Breast epithelium (tissue), 4 donors: Measurements from ENCODE around the gene DPP9. TPM values are rescaled to one million over a fixed set of nuclear protein-coding genes. Genes with fewer than 3 reads are reported as not detected.

ENCODE experiments used
- DNase-seq, 2 donors: peaks; one replicate each; pipeline ENCODE4 v3.0.0-alpha.2; 2019; ENCODE audit warnings: low spot score in 2 of 2
- H3K27ac ChIP-seq, 2 donors: fragments of 200-600 bp; sonication (generic) in 1 of 2; one replicate each; pipeline ENCODE4 v1.5.1; 2016 to 2019; ENCODE audit warnings: mild to moderate bottlenecking in 1 of 2
- H3K27me3 ChIP-seq, 2 donors: fragments of 200-600 bp; sonication (generic) in 1 of 2; one replicate each; pipeline versions ENCODE4 v1.5.1 to v1.6.0; 2017 to 2019; ENCODE audit warnings: control low read depth in 1 of 2, mild to moderate bottlenecking in 1 of 2
- H3K36me3 ChIP-seq: fragments of 200-600 bp; one replicate; pipeline ENCODE4 v1.5.1; 2019
- H3K4me1 ChIP-seq, 2 donors: fragments of 200-600 bp; sonication (generic); one replicate each; pipeline ENCODE4 v1.5.1; 2016 to 2019; ENCODE audit warnings: control low read depth in 1 of 2
- H3K4me3 ChIP-seq, 3 donors: fragments of 200-600 bp; sonication (generic); 1 replicate in 2 of 3; 2 replicates in 1 of 3; pipeline ENCODE4 v1.5.1; 2016 to 2019; ENCODE audit warnings: mild to moderate bottlenecking in 3 of 3, moderate library complexity in 2 of 3
- H3K9me3 ChIP-seq, 2 donors: fragments of 200-600 bp; sonication (generic) in 1 of 2; one replicate each; pipeline ENCODE4 v1.5.1; 2016 to 2019; ENCODE audit warnings: control low read depth in 1 of 2
- CTCF ChIP-seq, 3 donors: fragments of 450-650 bp; IDR thresholded peaks; one replicate each; pipeline ENCODE4 v1.5.1; 2016 to 2017; ENCODE audit warnings: antibody characterized with exemption in 3 of 3, mild to moderate bottlenecking in 3 of 3, moderate library complexity in 3 of 3
- POLR2A ChIP-seq: fragments of 450-650 bp; IDR thresholded peaks from one replicate; pipeline ENCODE4 v1.6.1; 2016; ENCODE audit warnings: antibody characterized with exemption, mild to moderate bottlenecking, moderate library complexity
- POLR2AphosphoS5 ChIP-seq, 3 donors: sonication (generic); formaldehyde crosslinking; IDR thresholded peaks; one replicate each; pipeline ENCODE4 v1.6.1; 2017; ENCODE audit warnings: antibody characterized with exemption in 3 of 3
- intact Hi-C: fragments of 100-400 bp; cut with DNase I; formaldehyde crosslinking; loops from one replicate; pipeline ENCODE4 v1.15.1; 2023; ENCODE audit warnings: low total_unique reads
- total RNA-seq, 3 donors: library from RNA; depleted of rRNA; stranded (reverse); fragments of >200 nt; gene quantifications; one replicate each; pipeline ENCODE4 v1.1.0, GENCODE V29; 2016

DPP9 gene
- total RNA-seq, 3 donors from 2014 or later, result 33.6 to 74.1 (median 49.6) TPM

GRCh38 chr19:4764393-4764660 lies 40.7 kb upstream of the DPP9 start:
- no peaks in the 10 kb centered on the region for H3K9me3 ChIP-seq
- intact Hi-C loops, result no loop called here
- DNase-seq, result no peak

GRCh38 chr19:4763021-4763420 lies 39.4 kb upstream of the DPP9 start:
- Histone ChIP-seq H3K9me3 (no peaks in the 10 kb centered on the region), H3K4me1 (peaks cover 0 to 7% of the 10 kb centered on the region in 2 donors), H3K27me3 (peaks cover 0 to 5% of the 10 kb centered on the region in 2 donors), H3K27ac (no peak overlapping the region), H3K4me3 (no peak overlapping the region), H3K36me3 (no peaks in the 10 kb centered on the region)
- intact Hi-C loops, result no loop called here
- no peak for TF ChIP-seq POLR2A
- TF ChIP-seq POLR2AphosphoS5 (IDR thresholded peaks at IDR 0.05), result no peak
- no peak for TF ChIP-seq CTCF (IDR thresholded peaks at IDR 0.05)
- no peak for DNase-seq

More at GRCh38 chr19:4764393-4764660, 40.7 kb upstream of the DPP9 start:
- TF ChIP-seq POLR2AphosphoS5 (IDR thresholded peaks at IDR 0.05) (no peak), POLR2A (no peak), CTCF (IDR thresholded peaks at IDR 0.05) (no peak)
- H3K4me1 ChIP-seq, result peaks cover 0 to 7% of the 10 kb centered on the region in 2 donors
- no peak overlapping the region for H3K27ac ChIP-seq
- no peaks in the 10 kb centered on the region for H3K36me3 ChIP-seq
- no peak overlapping the region for H3K4me3 ChIP-seq
- peaks cover 0 to 5% of the 10 kb centered on the region in 2 donors for H3K27me3 ChIP-seq

- DNase-seq, result no peak
- Histone ChIP-seq H3K9me3 (no peaks in the 10 kb centered on the region), H3K27ac (no peak overlapping the region), H3K4me1 (peaks cover 0 to 7% of the 10 kb centered on the region in 2 donors), H3K27me3 (peaks cover 0 to 5% of the 10 kb centered on the region in 2 donors), H3K4me3 (peak overlapping the region in 2 of 3 donors; percentile 36 to 63), H3K36me3 (no peaks in the 10 kb centered on the region)
- intact Hi-C loops, result no loop called here
- TF ChIP-seq POLR2AphosphoS5 (IDR thresholded peaks at IDR 0.05), result no peak
- TF ChIP-seq POLR2A, result no peak
- TF ChIP-seq CTCF (IDR thresholded peaks at IDR 0.05), result no peak
Measured at GRCh38 chr19:4760285-4760650, 36.6 kb upstream of the DPP9 start.

- Histone ChIP-seq H3K4me1 (peaks cover 0 to 7% of the 10 kb centered on the region in 2 donors), H3K4me3 (peak overlapping the region in 2 of 3 donors; percentile 36 to 63), H3K27ac (no peak overlapping the region), H3K36me3 (no peaks in the 10 kb centered on the region), H3K27me3 (peaks cover 0 to 5% of the 10 kb centered on the region in 2 donors), H3K9me3 (no peaks in the 10 kb centered on the region)
- peak; percentile 81 for DNase-seq
- intact Hi-C loops, result loop anchor here (5.0 kb wide), 1 partner anchor 1923 kb away; no protein-coding TSS in a partner anchor
- no peak for TF ChIP-seq CTCF (IDR thresholded peaks at IDR 0.05)
- no peak for TF ChIP-seq POLR2AphosphoS5 (IDR thresholded peaks at IDR 0.05)
- no peak for TF ChIP-seq POLR2A
Measured at GRCh38 chr19:4759388-4760284, 36.0 kb upstream of the DPP9 start.

GRCh38 chr19:4758659-4759058 lies 35.0 kb upstream of the DPP9 start:
- intact Hi-C loops, result loop anchor here (5.0 kb wide), 1 partner anchor 1924 kb away; no protein-coding TSS in a partner anchor
- peaks cover 0 to 5% of the 10 kb centered on the region in 2 donors for H3K27me3 ChIP-seq
- peaks cover 0 to 7% of the 10 kb centered on the region in 2 donors for H3K4me1 ChIP-seq
- H3K9me3 ChIP-seq, result no peaks in the 10 kb centered on the region
- no peak overlapping the region for H3K4me3 ChIP-seq
- H3K27ac ChIP-seq, result no peak overlapping the region
- TF ChIP-seq POLR2AphosphoS5 (IDR thresholded peaks at IDR 0.05) (no peak), CTCF (IDR thresholded peaks at IDR 0.05) (no peak), POLR2A (no peak)
- DNase-seq, result no peak
- no peaks in the 10 kb centered on the region for H3K36me3 ChIP-seq
